WTC11 (cell line): Measurements from ENCODE around the gene LRRC4. TPM values are rescaled to one million over a fixed set of nuclear protein-coding genes. Genes with fewer than 3 reads are reported as not detected.

ENCODE experiments used
- ATAC-seq: fragments of 200-7000 bp; cut with Tn5 transposase; 2 replicates; pipeline ENCODE4 v1.10.0; 2021; ENCODE audit warnings: mild to moderate bottlenecking, moderate library complexity
- CTCF ChIA-PET: fragments of 300-600 bp; sonication (Branson Sonifier 250); formaldehyde crosslinking; loops from one replicate; lab custom pipeline; 2021; ENCODE audit warnings: antibody characterized with exemption; lab: Charles Lee
- POLR2A ChIA-PET: fragments of 350-600 bp; sonication (Branson Sonifier 250); formaldehyde crosslinking; loops from one replicate; lab custom pipeline; 2021; ENCODE audit warnings: antibody characterized with exemption; lab: Charles Lee
- DNase-seq: peaks from one replicate; pipeline ENCODE4 v3.0.0; 2021; ENCODE audit warnings: low spot score
- H3K27ac Mint-ChIP-seq: 2 replicates; pipeline ENCODE4 v1.8.0; 2021; ENCODE audit warnings: mixed read lengths
- H3K27me3 Mint-ChIP-seq: 2 replicates; pipeline ENCODE4 v1.8.0; 2021; ENCODE audit warnings: low read depth, mild to moderate bottlenecking, moderate library complexity, mixed read lengths
- H3K36me3 Mint-ChIP-seq: 2 replicates; pipeline ENCODE4 v1.8.0; 2021; ENCODE audit warnings: mixed read lengths
- H3K4me1 Mint-ChIP-seq: 2 replicates; pipeline ENCODE4 v1.8.0; 2022; ENCODE audit warnings: mixed read lengths
- H3K4me3 Mint-ChIP-seq: 2 replicates; pipeline ENCODE4 v1.8.0; 2021; ENCODE audit warnings: mild to moderate bottlenecking, moderate library complexity, mixed read lengths
- H3K9me3 Mint-ChIP-seq: 2 replicates; pipeline ENCODE4 v1.8.0; 2021; ENCODE audit warnings: mixed read lengths
- ATF3 ChIP-seq: sonication (generic); formaldehyde crosslinking; conservative IDR thresholded peaks from 2 replicates; pipeline ENCODE4 v1.8.1; 2022; ENCODE audit warnings: mild to moderate bottlenecking, missing genetic modification reagents
- ATF6 ChIP-seq: sonication (generic); formaldehyde crosslinking; IDR thresholded peaks from 2 replicates; pipeline ENCODE4 v1.8.1; 2023; ENCODE audit warnings: mild to moderate bottlenecking, missing genetic modification reagents
- ERG ChIP-seq: fragments of 250-450 bp; sonication (Bioruptor Pico); IDR thresholded peaks from 2 replicates; pipeline ENCODE4 v1.8.0; 2021; ENCODE audit warnings: mild to moderate bottlenecking
- FOXJ3 ChIP-seq: sonication (generic); formaldehyde crosslinking; IDR thresholded peaks from 2 replicates; pipeline ENCODE4 v1.9.0; 2021; ENCODE audit warnings: missing genetic modification reagents, mild to moderate bottlenecking, borderline replicate concordance
- FOXK1 ChIP-seq: sonication (generic); formaldehyde crosslinking; IDR thresholded peaks from 2 replicates; pipeline ENCODE4 v1.8.0; 2022; ENCODE audit warnings: mild to moderate bottlenecking, moderate library complexity, missing genetic modification reagents
- FOXP1 ChIP-seq: sonication (generic); formaldehyde crosslinking; IDR thresholded peaks from 2 replicates; pipeline ENCODE4 v1.8.0; 2022; ENCODE audit warnings: missing genetic modification reagents, mild to moderate bottlenecking, moderate library complexity, borderline replicate concordance
- GTF2I ChIP-seq: fragments of 250-450 bp; sonication (Bioruptor Pico); conservative IDR thresholded peaks from 2 replicates; pipeline ENCODE4 v1.4.0; 2021; ENCODE audit warnings: mild to moderate bottlenecking
- NR3C1 ChIP-seq: sonication (generic); formaldehyde crosslinking; conservative IDR thresholded peaks from 2 replicates; pipeline ENCODE4 v1.8.1; 2023; ENCODE audit warnings: low read depth, mild to moderate bottlenecking, missing genetic modification reagents
- OVOL2 ChIP-seq: fragments of 250-450 bp; sonication (Bioruptor Pico); IDR thresholded peaks from 2 replicates; pipeline ENCODE4 v1.9.0; 2021; ENCODE audit warnings: mild to moderate bottlenecking, borderline replicate concordance
- SMAD4 ChIP-seq: sonication (generic); formaldehyde crosslinking; IDR thresholded peaks from 2 replicates; pipeline ENCODE4 v1.8.0; 2022; ENCODE audit warnings: mild to moderate bottlenecking, missing genetic modification reagents
- SP1 ChIP-seq: sonication (generic); formaldehyde crosslinking; conservative IDR thresholded peaks from 2 replicates; pipeline ENCODE4 v1.8.1; 2022; ENCODE audit warnings: missing genetic modification reagents
- TEAD4 ChIP-seq: sonication (generic); formaldehyde crosslinking; IDR thresholded peaks from 2 replicates; pipeline ENCODE4 v1.8.0; 2022; ENCODE audit warnings: mild to moderate bottlenecking, missing genetic modification reagents
- ZBTB43 ChIP-seq: sonication (generic); formaldehyde crosslinking; IDR thresholded peaks from 2 replicates; pipeline ENCODE4 v1.8.1; 2023; ENCODE audit warnings: mild to moderate bottlenecking, missing genetic modification reagents
- ZNF121 ChIP-seq: sonication (generic); formaldehyde crosslinking; IDR thresholded peaks from 2 replicates; pipeline ENCODE4 v1.8.0; 2023; ENCODE audit warnings: missing genetic modification reagents
- ZNF138 ChIP-seq: sonication (generic); formaldehyde crosslinking; conservative IDR thresholded peaks from 2 replicates; pipeline ENCODE4 v1.8.1; 2022; ENCODE audit warnings: mild to moderate bottlenecking, moderate library complexity, missing genetic modification reagents
- ZNF219 ChIP-seq: sonication (generic); formaldehyde crosslinking; IDR thresholded peaks from 2 replicates; pipeline ENCODE4 v1.8.0; 2023; ENCODE audit warnings: missing genetic modification reagents, mild to moderate bottlenecking, borderline replicate concordance
- ZNF232 ChIP-seq: sonication (generic); formaldehyde crosslinking; IDR thresholded peaks from 2 replicates; pipeline ENCODE4 v1.8.0; 2022; ENCODE audit warnings: mild to moderate bottlenecking, missing genetic modification reagents
- ZNF281 ChIP-seq: sonication (generic); formaldehyde crosslinking; IDR thresholded peaks from 2 replicates; pipeline ENCODE4 v1.8.0; 2023; ENCODE audit warnings: mild to moderate bottlenecking, missing genetic modification reagents
- ZNF317 ChIP-seq: sonication (generic); formaldehyde crosslinking; IDR thresholded peaks from 2 replicates; pipeline ENCODE4 v1.8.1; 2023; ENCODE audit warnings: low read depth, mild to moderate bottlenecking, moderate library complexity, missing genetic modification reagents, borderline replicate concordance
- ZNF416 ChIP-seq: fragments of 250-450 bp; sonication (Bioruptor Pico); IDR thresholded peaks from 2 replicates; pipeline ENCODE4 v1.9.0; 2021; ENCODE audit warnings: mild to moderate bottlenecking, inconsistent platforms
- ZNF425 ChIP-seq: fragments of 250-450 bp; sonication (Bioruptor Pico); conservative IDR thresholded peaks from 2 replicates; pipeline ENCODE4 v1.9.0; 2021; ENCODE audit warnings: mild to moderate bottlenecking
- total RNA-seq: library from RNA; stranded (reverse); gene quantifications from 3 replicates; pipeline ENCODE4 v1.2.3, GENCODE V29; 2021

Gene LRRC4
- total RNA-seq, 1 experiment from 2014 or later: 14.9 TPM

GRCh38 chr7:128000854-128001265 lies 30.4 kb downstream of the LRRC4 start (continued):
- no peak for TF ChIP-seq ZNF416 (CRISPR knock-in tag)

- ATAC-seq (no peak), DNase-seq (no peak)
- Mint-ChIP-seq H3K27ac (no peak overlapping the region), H3K4me3 (no peak overlapping the region), H3K9me3 (no peaks in the 10 kb centered on the region), H3K36me3 (no peaks in the 10 kb centered on the region), H3K4me1 (peaks cover 27% of the 10 kb centered on the region), H3K27me3 (no peaks in the 10 kb centered on the region)
- ChIA-PET POLR2A (no interaction called here), CTCF (interaction anchor here (1.4 kb wide), 1 partner anchor 19 kb away, joined by 6 read pairs; no protein-coding TSS in a partner anchor)
- TF ChIP-seq ZNF317 (no peak), GTF2I (CRISPR knock-in tag) (no peak), FOXK1 (CRISPR knock-in tag) (no peak), ATF3 (CRISPR knock-in tag) (no peak)
Observed at GRCh38 chr7:128000048-128000447, 31.2 kb downstream of the LRRC4 start.

GRCh38 chr7:127998671-127999070 lies 32.6 kb downstream of the LRRC4 start:
- Mint-ChIP-seq H3K27ac (no peak overlapping the region), H3K36me3 (no peaks in the 10 kb centered on the region), H3K4me3 (no peak overlapping the region), H3K9me3 (no peaks in the 10 kb centered on the region)
- no peak for DNase-seq
- TF ChIP-seq FOXJ3 (CRISPR knock-in tag): no peak
- TF ChIP-seq ZNF121 (CRISPR knock-in tag): no peak
- no peak for TF ChIP-seq ZBTB43 (CRISPR knock-in tag)
- TF ChIP-seq TEAD4 (CRISPR knock-in tag): no peak
- no peak for TF ChIP-seq SP1 (CRISPR knock-in tag)
- TF ChIP-seq ZNF425 (CRISPR knock-in tag): no peak
- no peak for TF ChIP-seq ERG
- no peak for TF ChIP-seq OVOL2
- TF ChIP-seq SMAD4 (CRISPR knock-in tag): no peak
- TF ChIP-seq, all 79 proteins: peak for 0
- no peak for ATAC-seq
- Mint-ChIP-seq H3K4me1 (peaks cover 34% of the 10 kb centered on the region), H3K27me3 (no peaks in the 10 kb centered on the region)
- POLR2A ChIA-PET: no interaction called here
- CTCF ChIA-PET: no interaction called here

GRCh38 chr7:127997226-127997922 lies 33.9 kb downstream of the LRRC4 start:
- CTCF ChIA-PET: interaction anchor here (0.9 kb wide), 1 partner anchor 22 kb away, joined by 3 read pairs; no protein-coding TSS in a partner anchor
- TF ChIP-seq NR3C1 (CRISPR knock-in tag) (no peak), ATF6 (no peak), FOXK1 (CRISPR knock-in tag) (no peak), ZNF232 (CRISPR knock-in tag) (no peak), ZNF138 (CRISPR knock-in tag) (no peak), ZNF281 (CRISPR knock-in tag) (no peak), FOXP1 (CRISPR knock-in tag) (no peak), ZNF219 (CRISPR knock-in tag) (no peak)

More at GRCh38 chr7:127997226-127997922, 33.9 kb downstream of the LRRC4 start:
- peaks cover 4% of the 10 kb centered on the region for H3K36me3 Mint-ChIP-seq
- H3K27ac Mint-ChIP-seq: 0 out of 2 replicates have a peak overlapping the region, but pooled peaks have one; percentile 16
- H3K4me3 Mint-ChIP-seq: no peak overlapping the region
- ATAC-seq (peak; percentile 73), DNase-seq (no peak)
- H3K27me3 Mint-ChIP-seq: no peaks in the 10 kb centered on the region
- no peaks in the 10 kb centered on the region for H3K9me3 Mint-ChIP-seq
- POLR2A ChIA-PET: no interaction called here
- peaks cover 38% of the 10 kb centered on the region for H3K4me1 Mint-ChIP-seq
